Measurements from ENCODE around the gene SMIM32. TPM values are rescaled to one million over a fixed set of nuclear protein-coding genes. Genes with fewer than 3 reads are reported as not detected.

The SMIM32 gene
- total and polyA plus RNA-seq, 4 donors = 0.02 TPM; not detected in 3

DNA sequence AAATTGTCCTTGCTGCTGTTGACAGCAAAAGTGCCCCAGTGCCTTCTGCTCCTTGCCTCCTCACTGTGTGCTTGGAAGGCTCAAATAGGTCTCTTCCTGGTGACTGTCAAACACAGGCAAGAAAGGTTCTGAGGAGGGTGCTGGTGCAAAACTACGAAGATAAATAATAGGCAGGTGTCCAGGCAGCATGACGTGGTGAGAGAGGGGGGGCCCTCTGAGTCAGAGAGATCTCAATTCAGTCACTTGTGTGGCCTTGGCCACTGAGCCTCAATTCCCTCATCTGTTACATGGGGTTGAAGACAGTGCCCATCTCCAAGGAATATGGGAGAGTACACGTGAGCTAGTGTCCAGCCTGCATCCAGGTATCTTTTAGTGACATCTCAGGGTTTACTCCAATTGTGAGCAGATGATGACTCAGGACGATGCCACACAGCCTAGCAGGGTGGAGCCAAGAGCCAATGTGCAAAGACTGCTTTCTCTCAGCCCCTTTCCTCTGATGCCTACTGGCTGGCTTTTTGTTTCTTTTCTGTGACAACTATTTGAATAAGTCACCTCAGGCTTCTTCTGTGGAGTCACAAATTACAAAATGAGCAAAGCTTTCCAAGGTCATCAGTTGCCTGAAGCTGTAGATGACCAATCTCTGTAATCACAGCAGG lies 29.7 kb upstream of the SMIM32 start:
- no peaks in the 10 kb centered on the region for H3K36me3 ChIP-seq (ENCODE audit: control insufficient read depth in 4 of 4, insufficient read depth in 3 of 4, low read depth in 1 of 4, low read length in 3 of 4)
- TF ChIP-seq YY1 (IDR thresholded peaks at IDR 0.05) = no peak
- H3K27ac ChIP-seq (ENCODE audit: low read depth in 1 of 2, low read length in 2 of 2) = no peak overlapping the region
- no peak overlapping the region for H3K4me3 ChIP-seq (ENCODE audit: low read depth in 1 of 3, low read length in 3 of 3)
- H3K9ac ChIP-seq (ENCODE audit: low read depth in 1 of 2, low read length in 2 of 2) = no peak overlapping the region
- WGBS = 71% methylated on average over 4 of the region's 4 CpGs
- DNase-seq (ENCODE audit: low spot score) = no peak
- no peaks in the 10 kb centered on the region for H3K4me1 ChIP-seq (ENCODE audit: control insufficient read depth in 4 of 4, insufficient read depth in 4 of 4, low read length in 3 of 4)
- no peaks in the 10 kb centered on the region for H3K27me3 ChIP-seq (ENCODE audit: control insufficient read depth in 4 of 4, insufficient read depth in 4 of 4, low read length in 3 of 4)
- peaks cover 0 to 14% (median 12%) of the 10 kb centered on the region in 4 donors for H3K9me3 ChIP-seq (ENCODE audit: control insufficient read depth in 4 of 4, low read length in 3 of 4)

DNA sequence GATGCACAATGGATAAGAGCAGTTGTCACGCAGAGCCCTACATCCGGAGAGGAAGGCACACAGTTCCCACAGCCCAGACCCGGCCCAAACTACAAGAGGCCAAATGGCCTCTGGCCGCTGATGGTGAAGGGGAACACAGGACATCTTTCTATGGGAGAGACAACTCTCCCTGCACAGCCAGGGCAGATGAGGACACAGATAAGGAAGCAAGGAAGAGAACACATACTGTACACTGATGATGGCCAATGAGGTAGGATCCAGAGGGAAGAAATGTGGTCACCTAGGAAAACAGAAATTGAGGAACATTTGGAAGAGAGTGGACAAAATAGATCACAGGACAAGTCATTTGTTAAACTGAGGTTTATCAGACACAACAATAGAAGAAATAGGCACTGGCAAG lies 28.4 kb upstream of the SMIM32 start:
- TF ChIP-seq HNF4A (conservative IDR thresholded peaks at IDR 0.05) (no peak), HNF4G (IDR thresholded peaks at IDR 0.05) (no peak)
- H3K27ac ChIP-seq (ENCODE audit: low read depth in 1 of 2, low read length in 2 of 2) = no peak overlapping the region

DNA sequence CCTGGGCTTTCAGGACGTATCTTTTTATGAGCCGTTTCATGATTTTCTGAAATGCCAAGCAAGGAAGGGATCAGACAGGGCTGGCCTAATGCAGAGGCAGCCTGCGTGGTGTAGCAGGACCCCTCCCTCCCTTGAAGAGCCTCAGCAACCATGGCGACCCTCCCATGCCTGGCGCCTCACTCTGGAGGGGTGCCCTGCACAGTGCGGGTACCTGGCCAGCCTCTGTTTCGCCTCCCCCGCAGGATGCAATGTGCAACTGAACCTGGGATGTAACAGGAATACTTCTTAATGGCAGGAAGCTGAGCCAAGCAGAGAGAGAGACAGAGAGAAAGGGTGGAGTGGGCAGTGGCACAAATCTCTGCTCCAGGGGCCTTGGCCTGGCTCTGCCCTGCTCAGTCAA lies 23.3 kb upstream of the SMIM32 start:
- no peak overlapping the region for H3K4me3 ChIP-seq (ENCODE audit: low read depth in 1 of 3, low read length in 3 of 3)
- H3K9ac ChIP-seq (ENCODE audit: low read depth in 1 of 2, low read length in 2 of 2) = no peak overlapping the region
- H3K27me3 ChIP-seq (ENCODE audit: control insufficient read depth in 4 of 4, insufficient read depth in 4 of 4, low read length in 3 of 4) = peaks cover 0 to 5% (median 0%) of the 10 kb centered on the region in 4 donors
- H3K27ac ChIP-seq (ENCODE audit: low read depth in 1 of 2, low read length in 2 of 2) = no peak overlapping the region
- H3K9me3 ChIP-seq (ENCODE audit: control insufficient read depth in 4 of 4, low read length in 3 of 4) = peaks cover 0 to 3% (median 2%) of the 10 kb centered on the region in 4 donors
- no peaks in the 10 kb centered on the region for H3K36me3 ChIP-seq (ENCODE audit: control insufficient read depth in 4 of 4, insufficient read depth in 3 of 4, low read depth in 1 of 4, low read length in 3 of 4)
- H3K4me1 ChIP-seq (ENCODE audit: control insufficient read depth in 4 of 4, insufficient read depth in 4 of 4, low read length in 3 of 4) = no peaks in the 10 kb centered on the region
- no peak for DNase-seq (ENCODE audit: low spot score)
- 92% methylated on average over 8 of the region's 8 CpGs for WGBS
- TF ChIP-seq NR2F2 (IDR thresholded peaks at IDR 0.05) = no peak
- TF ChIP-seq, protein P1, sequence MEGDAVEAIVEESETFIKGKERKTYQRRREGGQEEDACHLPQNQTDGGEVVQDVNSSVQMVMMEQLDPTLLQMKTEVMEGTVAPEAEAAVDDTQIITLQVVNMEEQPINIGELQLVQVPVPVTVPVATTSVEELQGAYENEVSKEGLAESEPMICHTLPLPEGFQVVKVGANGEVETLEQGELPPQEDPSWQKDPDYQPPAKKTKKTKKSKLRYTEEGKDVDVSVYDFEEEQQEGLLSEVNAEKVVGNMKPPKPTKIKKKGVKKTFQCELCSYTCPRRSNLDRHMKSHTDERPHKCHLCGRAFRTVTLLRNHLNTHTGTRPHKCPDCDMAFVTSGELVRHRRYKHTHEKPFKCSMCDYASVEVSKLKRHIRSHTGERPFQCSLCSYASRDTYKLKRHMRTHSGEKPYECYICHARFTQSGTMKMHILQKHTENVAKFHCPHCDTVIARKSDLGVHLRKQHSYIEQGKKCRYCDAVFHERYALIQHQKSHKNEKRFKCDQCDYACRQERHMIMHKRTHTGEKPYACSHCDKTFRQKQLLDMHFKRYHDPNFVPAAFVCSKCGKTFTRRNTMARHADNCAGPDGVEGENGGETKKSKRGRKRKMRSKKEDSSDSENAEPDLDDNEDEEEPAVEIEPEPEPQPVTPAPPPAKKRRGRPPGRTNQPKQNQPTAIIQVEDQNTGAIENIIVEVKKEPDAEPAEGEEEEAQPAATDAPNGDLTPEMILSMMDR (IDR thresholded peaks at IDR 0.05; ENCODE audit: low read depth, low read length, missing input control) = no peak

More for the DNA sequence above, 28.4 kb upstream of the SMIM32 start:
- 91% methylated on average over 4 of the region's 4 CpGs for WGBS
- Histone ChIP-seq H3K9me3 (ENCODE audit: control insufficient read depth in 4 of 4, low read length in 3 of 4) (peaks cover 0 to 14% (median 12%) of the 10 kb centered on the region in 4 donors), H3K36me3 (ENCODE audit: control insufficient read depth in 4 of 4, insufficient read depth in 3 of 4, low read depth in 1 of 4, low read length in 3 of 4) (no peaks in the 10 kb centered on the region), H3K4me1 (ENCODE audit: control insufficient read depth in 4 of 4, insufficient read depth in 4 of 4, low read length in 3 of 4) (no peaks in the 10 kb centered on the region), H3K4me3 (ENCODE audit: low read depth in 1 of 3, low read length in 3 of 3) (no peak overlapping the region), H3K27me3 (ENCODE audit: control insufficient read depth in 4 of 4, insufficient read depth in 4 of 4, low read length in 3 of 4) (no peaks in the 10 kb centered on the region), H3K9ac (ENCODE audit: low read depth in 1 of 2, low read length in 2 of 2) (no peak overlapping the region)
- no peak for DNase-seq (ENCODE audit: low spot score)

DNA sequence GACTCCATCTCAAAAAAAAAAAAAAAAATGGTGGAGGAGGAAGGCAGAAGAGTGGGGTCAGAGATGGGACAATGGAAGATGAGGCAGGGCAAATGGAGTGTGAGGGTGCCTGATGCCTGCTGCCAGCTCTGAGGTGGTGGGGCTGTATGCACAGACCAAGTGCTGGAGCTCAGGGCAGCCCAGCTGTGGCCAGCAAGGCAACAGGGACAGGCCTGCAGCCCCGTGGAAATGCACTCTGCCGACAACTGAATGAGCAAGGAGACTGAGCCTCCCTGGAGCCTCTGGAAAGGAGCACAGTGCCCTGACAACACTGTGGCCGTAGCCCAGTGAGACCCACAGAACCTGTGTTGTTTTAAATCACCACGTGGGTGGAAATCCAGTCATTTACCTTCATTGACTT lies 22.9 kb upstream of the SMIM32 start:
- Histone ChIP-seq H3K27me3 (ENCODE audit: control insufficient read depth in 4 of 4, insufficient read depth in 4 of 4, low read length in 3 of 4) (peaks cover 0 to 5% (median 0%) of the 10 kb centered on the region in 4 donors), H3K36me3 (ENCODE audit: control insufficient read depth in 4 of 4, insufficient read depth in 3 of 4, low read depth in 1 of 4, low read length in 3 of 4) (no peaks in the 10 kb centered on the region), H3K9ac (ENCODE audit: low read depth in 1 of 2, low read length in 2 of 2) (no peak overlapping the region), H3K27ac (ENCODE audit: low read depth in 1 of 2, low read length in 2 of 2) (no peak overlapping the region), H3K9me3 (ENCODE audit: control insufficient read depth in 4 of 4, low read length in 3 of 4) (no peaks in the 10 kb centered on the region), H3K4me1 (ENCODE audit: control insufficient read depth in 4 of 4, insufficient read depth in 4 of 4, low read length in 3 of 4) (no peaks in the 10 kb centered on the region), H3K4me3 (ENCODE audit: low read depth in 1 of 3, low read length in 3 of 3) (no peak overlapping the region)
- no peak for DNase-seq (ENCODE audit: low spot score)
- 90% methylated on average over 4 of the region's 4 CpGs for WGBS
- TF ChIP-seq, protein P2, sequence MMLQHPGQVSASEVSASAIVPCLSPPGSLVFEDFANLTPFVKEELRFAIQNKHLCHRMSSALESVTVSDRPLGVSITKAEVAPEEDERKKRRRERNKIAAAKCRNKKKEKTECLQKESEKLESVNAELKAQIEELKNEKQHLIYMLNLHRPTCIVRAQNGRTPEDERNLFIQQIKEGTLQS (IDR thresholded peaks at IDR 0.05) = no peak
- no peak for TF ChIP-seq NR2F2 (IDR thresholded peaks at IDR 0.05)
- TF ChIP-seq HNF4A (conservative IDR thresholded peaks at IDR 0.05) = no peak
- no peak for TF ChIP-seq FOXA1 (IDR thresholded peaks at IDR 0.05)
- no peak for TF ChIP-seq JUND (IDR thresholded peaks at IDR 0.05)
- TF ChIP-seq, protein P3, sequence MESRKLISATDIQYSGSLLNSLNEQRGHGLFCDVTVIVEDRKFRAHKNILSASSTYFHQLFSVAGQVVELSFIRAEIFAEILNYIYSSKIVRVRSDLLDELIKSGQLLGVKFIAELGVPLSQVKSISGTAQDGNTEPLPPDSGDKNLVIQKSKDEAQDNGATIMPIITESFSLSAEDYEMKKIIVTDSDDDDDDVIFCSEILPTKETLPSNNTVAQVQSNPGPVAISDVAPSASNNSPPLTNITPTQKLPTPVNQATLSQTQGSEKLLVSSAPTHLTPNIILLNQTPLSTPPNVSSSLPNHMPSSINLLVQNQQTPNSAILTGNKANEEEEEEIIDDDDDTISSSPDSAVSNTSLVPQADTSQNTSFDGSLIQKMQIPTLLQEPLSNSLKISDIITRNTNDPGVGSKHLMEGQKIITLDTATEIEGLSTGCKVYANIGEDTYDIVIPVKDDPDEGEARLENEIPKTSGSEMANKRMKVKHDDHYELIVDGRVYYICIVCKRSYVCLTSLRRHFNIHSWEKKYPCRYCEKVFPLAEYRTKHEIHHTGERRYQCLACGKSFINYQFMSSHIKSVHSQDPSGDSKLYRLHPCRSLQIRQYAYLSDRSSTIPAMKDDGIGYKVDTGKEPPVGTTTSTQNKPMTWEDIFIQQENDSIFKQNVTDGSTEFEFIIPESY (IDR thresholded peaks at IDR 0.05) = no peak
- no peak for TF ChIP-seq YY1 (IDR thresholded peaks at IDR 0.05)
- TF ChIP-seq TAF1 (conservative IDR thresholded peaks at IDR 0.05) = no peak
- no peak for TF ChIP-seq EGR1 (IDR thresholded peaks at IDR 0.05; ENCODE audit: low read depth in 2 of 2)
- no peak for TF ChIP-seq FOXA2 (IDR thresholded peaks at IDR 0.05)
